Measurements from ENCODE around the gene GSX1.
A peak's percentile ranks its signal among the peaks of the same experiment; 100 is the strongest.
"Not testable (repeated sequence)": the region's sequence is repeated elsewhere in the genome, so short reads cannot be mapped to it uniquely, and the experiment has no call there.

Gene GSX1

GRCh38 chr13:27794368-27794691, 2.0 kb downstream of the GSX1 start:
- DNase-seq (ENCODE audit: low read depth in 2 of 2), result no peak

GRCh38 chr13:27794921-27795717, 2.8 kb downstream of the GSX1 start:
- no peak for DNase-seq (ENCODE audit: low read depth in 2 of 2)

- no peak for DNase-seq (ENCODE audit: low read depth in 2 of 2)
Observed at GRCh38 chr13:27795718-27796019, 3.4 kb downstream of the GSX1 start.

- DNase-seq (ENCODE audit: low read depth in 2 of 2), result no peak
Observed at GRCh38 chr13:27796544-27797227, 4.4 kb downstream of the GSX1 start.

- no peak for DNase-seq (ENCODE audit: low read depth in 2 of 2)
Observed at GRCh38 chr13:27797228-27797624, 4.9 kb downstream of the GSX1 start.

GRCh38 chr13:27806744-27807387, 14.6 kb downstream of the GSX1 start:
- DNase-seq (ENCODE audit: low read depth in 2 of 2), result no peak

- no peak for DNase-seq (ENCODE audit: low read depth in 2 of 2)
Observed at GRCh38 chr13:27808851-27809550, 16.7 kb downstream of the GSX1 start.

- no peak for DNase-seq (ENCODE audit: low read depth in 2 of 2)
Observed at GRCh38 chr13:27810009-27810408, 17.7 kb downstream of the GSX1 start.

GRCh38 chr13:27810461-27810860, 18.2 kb downstream of the GSX1 start:
- no peak for DNase-seq (ENCODE audit: low read depth in 2 of 2)

- no peak for DNase-seq (ENCODE audit: low read depth in 2 of 2)
Observed at GRCh38 chr13:27813826-27814225, 21.5 kb downstream of the GSX1 start.

- DNase-seq (ENCODE audit: low read depth in 2 of 2), result not testable (repeated sequence)
Observed at GRCh38 chr13:27817832-27818231, 25.5 kb downstream of the GSX1 start.

- DNase-seq (ENCODE audit: low read depth in 2 of 2), result no peak
Observed at GRCh38 chr13:27820524-27821482, 28.5 kb downstream of the GSX1 start.

- DNase-seq (ENCODE audit: low read depth in 2 of 2), result no peak
Observed at GRCh38 chr13:27821566-27821965, 29.3 kb downstream of the GSX1 start.

GRCh38 chr13:27822258-27822872, 30.1 kb downstream of the GSX1 start:
- DNase-seq (ENCODE audit: low read depth in 2 of 2), result no peak

- DNase-seq (ENCODE audit: low read depth in 2 of 2), result no peak
Observed at GRCh38 chr13:27822873-27823311, 30.6 kb downstream of the GSX1 start.

- no peak for DNase-seq (ENCODE audit: low read depth in 2 of 2)
Observed at GRCh38 chr13:27824121-27824520, 31.8 kb downstream of the GSX1 start.

GRCh38 chr13:27825072-27825471, 32.8 kb downstream of the GSX1 start:
- no peak for DNase-seq (ENCODE audit: low read depth in 2 of 2)

GRCh38 chr13:27826379-27827353, 34.4 kb downstream of the GSX1 start:
- peak; percentile 9 to 23 for DNase-seq (ENCODE audit: low read depth in 2 of 2)

- DNase-seq (ENCODE audit: low read depth in 2 of 2), result no peak
Observed at GRCh38 chr13:27827646-27828045, 35.4 kb downstream of the GSX1 start.

GRCh38 chr13:27830010-27830409, 37.7 kb downstream of the GSX1 start:
- peak in 1 of 2 donors; percentile 8 for DNase-seq (ENCODE audit: low read depth in 2 of 2)

All from activated CD8-positive, alpha-beta memory T cell treated with anti-CD3 and anti-CD28 coated beads for 4 hours (primary cell).